Endodermal cell (in vitro differentiated cells): ENCODE results near the gene AIRE. TPM values are rescaled to one million over a fixed set of nuclear protein-coding genes. Genes with fewer than 3 reads are reported as not detected.

Experiments
- DNase-seq: peaks from one replicate; pipeline ENCODE4 v3.0.0-alpha.2; 2017
- H3K27ac ChIP-seq: 2 replicates; pipeline ENCODE4 v1.5.1; 2013; ENCODE audit warnings: mild to moderate bottlenecking, low read depth, low read length, moderate library complexity
- H3K27me3 ChIP-seq: 2 replicates; pipeline ENCODE4 v1.6.1; 2013; ENCODE audit warnings: mild to moderate bottlenecking, low read length, moderate library complexity; ENCODE audit not compliant: insufficient read depth, control insufficient read depth, poor library complexity, severe bottlenecking
- H3K36me3 ChIP-seq: 2 replicates; pipeline ENCODE4 v1.7.0; 2013; ENCODE audit warnings: mild to moderate bottlenecking, low read length, moderate library complexity; ENCODE audit not compliant: control insufficient read depth, insufficient read depth
- H3K4me1 ChIP-seq: one replicate; pipeline ENCODE4 v1.7.0; 2013; ENCODE audit warnings: low read length; ENCODE audit not compliant: control insufficient read depth, insufficient read depth
- H3K4me3 ChIP-seq: 2 replicates; pipeline ENCODE4 v1.5.1; 2013; ENCODE audit warnings: mild to moderate bottlenecking, low read length, moderate library complexity
- H3K9ac ChIP-seq: 2 replicates; pipeline ENCODE4 v1.6.1; 2013; ENCODE audit warnings: mild to moderate bottlenecking, low read length, moderate library complexity; ENCODE audit not compliant: poor library complexity, severe bottlenecking; ENCODE audit errors: extremely low read depth
- H3K9me3 ChIP-seq: 2 replicates; pipeline ENCODE4 v1.6.1; 2013; ENCODE audit warnings: mild to moderate bottlenecking, low read length, moderate library complexity; ENCODE audit not compliant: control insufficient read depth
- H3K27ac Mint-ChIP-seq: 2 replicates; pipeline ENCODE4 v1.8.0; 2020; ENCODE audit warnings: mixed read lengths
- H3K27me3 Mint-ChIP-seq: 2 replicates; pipeline ENCODE4 v1.8.0; 2021; ENCODE audit warnings: mild to moderate bottlenecking, mixed read lengths; ENCODE audit not compliant: insufficient read depth
- H3K36me3 Mint-ChIP-seq: 2 replicates; pipeline ENCODE4 v1.8.0; 2020; ENCODE audit warnings: low read depth, mixed read lengths
- H3K4me1 Mint-ChIP-seq: 2 replicates; pipeline ENCODE4 v1.8.0; 2020; ENCODE audit warnings: mixed read lengths
- H3K4me3 Mint-ChIP-seq: 2 replicates; pipeline ENCODE4 v1.8.0; 2020; ENCODE audit warnings: mild to moderate bottlenecking, moderate library complexity, mixed read lengths
- H3K9me3 Mint-ChIP-seq: 2 replicates; pipeline ENCODE4 v1.8.0; 2020; ENCODE audit warnings: mild to moderate bottlenecking, mixed read lengths
- WGBS, 2 experiments: methylation state at CpG; one replicate each; pipeline versions ENCODE4 v1.1.5 to v1.1.7; 2013; ENCODE audit warnings: missing lambda C conversion rate in 2 of 2, mixed read lengths in 1 of 2; ENCODE audit not compliant: insufficient coverage in 1 of 2, insufficient read length in 1 of 2; 5-methylcytosine and 5-hydroxymethylcytosine counted together
- total RNA-seq, 2 donors: library from RNA; stranded (reverse); fragmentation: NEBNext Ultra II Directional in 1 of 2; extraction: Animal tissue kit (Norgen Biotek cat#: 25700) in 1 of 2; gene quantifications; 2 replicates in 1 of 2; 3 replicates in 1 of 2; pipeline ENCODE4 v1.2.1, GENCODE V29; 2021
- TF ChIP-seq, protein P1 (sequence below): fragments of 200-600 bp; sonication (generic); conservative IDR thresholded peaks from 2 replicates; pipeline ENCODE4 v1.5.0; 2021; ENCODE audit warnings: antibody characterized with exemption, mild to moderate bottlenecking

AIRE gene
- total RNA-seq, 2 donors from 2014 or later = 1.2 to 2.7 TPM

DNA sequence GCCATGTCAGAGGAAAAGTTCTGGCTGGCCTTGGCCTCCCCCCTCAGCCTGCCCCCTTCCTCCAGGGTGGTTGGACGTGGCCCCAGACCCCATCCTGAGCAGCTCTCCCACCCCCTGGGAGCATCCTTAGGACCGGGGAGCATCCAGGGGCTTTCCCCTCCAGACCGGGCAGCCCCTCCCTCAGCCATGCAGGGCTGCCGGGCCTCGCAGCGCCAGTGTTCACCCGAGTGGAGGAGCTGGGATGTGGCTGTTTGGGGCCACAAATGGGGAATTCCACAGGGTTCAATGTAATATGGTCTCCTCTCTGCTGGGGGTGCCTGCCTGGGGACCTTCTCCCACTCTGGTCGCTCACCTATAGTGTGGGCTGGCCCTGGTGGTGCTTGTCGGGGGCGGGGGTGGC is 10.0 kb downstream of the AIRE start:
- Histone ChIP-seq H3K9ac (no peak overlapping the region), H3K4me3 (no peak overlapping the region), H3K4me1 (no peaks in the 10 kb centered on the region), H3K9me3 (no peaks in the 10 kb centered on the region), H3K36me3 (no peaks in the 10 kb centered on the region), H3K27ac (no peak overlapping the region), H3K27me3 (no peaks in the 10 kb centered on the region)
- DNase-seq = no peak
- Mint-ChIP-seq H3K36me3 (no peaks in the 10 kb centered on the region), H3K4me1 (peaks cover 3% of the 10 kb centered on the region), H3K4me3 (no peak overlapping the region), H3K9me3 (no peaks in the 10 kb centered on the region), H3K27ac (peak overlapping the region; percentile 30), H3K27me3 (peaks cover 2% of the 10 kb centered on the region)
- TF ChIP-seq, protein P1, sequence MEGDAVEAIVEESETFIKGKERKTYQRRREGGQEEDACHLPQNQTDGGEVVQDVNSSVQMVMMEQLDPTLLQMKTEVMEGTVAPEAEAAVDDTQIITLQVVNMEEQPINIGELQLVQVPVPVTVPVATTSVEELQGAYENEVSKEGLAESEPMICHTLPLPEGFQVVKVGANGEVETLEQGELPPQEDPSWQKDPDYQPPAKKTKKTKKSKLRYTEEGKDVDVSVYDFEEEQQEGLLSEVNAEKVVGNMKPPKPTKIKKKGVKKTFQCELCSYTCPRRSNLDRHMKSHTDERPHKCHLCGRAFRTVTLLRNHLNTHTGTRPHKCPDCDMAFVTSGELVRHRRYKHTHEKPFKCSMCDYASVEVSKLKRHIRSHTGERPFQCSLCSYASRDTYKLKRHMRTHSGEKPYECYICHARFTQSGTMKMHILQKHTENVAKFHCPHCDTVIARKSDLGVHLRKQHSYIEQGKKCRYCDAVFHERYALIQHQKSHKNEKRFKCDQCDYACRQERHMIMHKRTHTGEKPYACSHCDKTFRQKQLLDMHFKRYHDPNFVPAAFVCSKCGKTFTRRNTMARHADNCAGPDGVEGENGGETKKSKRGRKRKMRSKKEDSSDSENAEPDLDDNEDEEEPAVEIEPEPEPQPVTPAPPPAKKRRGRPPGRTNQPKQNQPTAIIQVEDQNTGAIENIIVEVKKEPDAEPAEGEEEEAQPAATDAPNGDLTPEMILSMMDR = no peak
- 80 to 91% methylated on average over 3 to 10 of the region's 10 CpGs for WGBS, 2 experiments

DNA sequence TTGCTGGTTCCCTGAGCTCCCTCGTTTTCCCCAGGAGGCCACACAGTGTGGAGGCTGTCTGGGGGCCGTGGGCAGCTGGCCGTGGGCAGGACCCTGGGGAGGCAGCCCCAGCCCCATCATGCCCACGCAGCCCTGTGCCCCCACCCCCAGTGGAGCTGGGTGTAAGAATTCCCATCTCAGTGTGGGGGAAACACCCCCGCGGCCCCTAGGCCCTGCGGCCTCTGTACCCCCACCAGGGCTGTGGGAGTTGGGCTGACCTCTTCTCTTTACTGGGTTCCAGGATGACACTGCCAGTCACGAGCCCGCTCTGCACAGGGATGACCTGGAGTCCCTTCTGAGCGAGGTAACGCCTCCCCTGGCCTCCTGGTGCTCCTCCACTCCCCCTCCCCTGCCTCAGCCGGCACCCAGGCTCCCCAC is 10.4 kb downstream of the AIRE start:
- no peak for DNase-seq
- no peaks in the 10 kb centered on the region for H3K9me3 Mint-ChIP-seq
- H3K4me3 Mint-ChIP-seq = no peak overlapping the region
- no peaks in the 10 kb centered on the region for H3K9me3 ChIP-seq
- H3K36me3 Mint-ChIP-seq = no peaks in the 10 kb centered on the region
- no peak overlapping the region for H3K4me3 ChIP-seq
- H3K4me1 ChIP-seq = peaks cover 3% of the 10 kb centered on the region
- H3K27ac Mint-ChIP-seq = no peak overlapping the region
- H3K9ac ChIP-seq = no peak overlapping the region
- no peak overlapping the region for H3K27ac ChIP-seq
- no peaks in the 10 kb centered on the region for H3K36me3 ChIP-seq
- H3K27me3 Mint-ChIP-seq = peaks cover 2% of the 10 kb centered on the region
- WGBS, 2 experiments = 85 to 86% methylated on average over 4 to 12 of the region's 12 CpGs
- H3K27me3 ChIP-seq = no peaks in the 10 kb centered on the region
- H3K4me1 Mint-ChIP-seq = peaks cover 6% of the 10 kb centered on the region
- TF ChIP-seq, protein P1 = no peak

DNA sequence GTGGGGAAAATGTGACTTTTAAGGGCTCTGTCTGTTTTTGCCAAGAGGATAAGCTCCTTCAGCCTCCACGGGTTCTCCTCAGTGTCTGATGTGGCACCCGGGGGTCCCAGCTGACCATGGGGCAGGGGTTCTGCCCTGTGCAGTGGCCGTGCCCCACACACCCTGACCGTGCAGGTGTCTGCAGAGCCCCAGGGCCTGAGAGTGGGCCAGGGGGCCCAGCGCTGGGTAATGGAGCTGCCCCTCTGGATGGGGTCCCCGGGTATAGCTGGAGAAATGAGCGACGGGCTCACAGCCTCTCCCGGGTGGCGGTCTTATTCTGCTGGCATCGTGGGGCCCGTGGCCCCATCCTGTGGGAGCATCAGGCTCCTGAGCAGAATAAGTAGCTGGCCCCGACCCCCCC is 11.2 kb downstream of the AIRE start:
- Histone ChIP-seq H3K36me3 (no peaks in the 10 kb centered on the region), H3K9ac (no peak overlapping the region), H3K9me3 (no peaks in the 10 kb centered on the region), H3K4me1 (peaks cover 3% of the 10 kb centered on the region), H3K27ac (no peak overlapping the region), H3K27me3 (no peaks in the 10 kb centered on the region), H3K4me3 (no peak overlapping the region)
- DNase-seq = no peak
- TF ChIP-seq, protein P1 = no peak
- H3K36me3 Mint-ChIP-seq = no peaks in the 10 kb centered on the region
- no peak overlapping the region for H3K4me3 Mint-ChIP-seq
- 82 to 85% methylated on average over 10 to 13 of the region's 13 CpGs for WGBS, 2 experiments
- no peak overlapping the region for H3K27ac Mint-ChIP-seq
- no peaks in the 10 kb centered on the region for H3K9me3 Mint-ChIP-seq
- peaks cover 2% of the 10 kb centered on the region for H3K27me3 Mint-ChIP-seq
- peaks cover 8% of the 10 kb centered on the region for H3K4me1 Mint-ChIP-seq
